CD4-positive, alpha-beta T cell treated with Interleukin-6 for 4 hours (primary cell): Measurements from ENCODE around the gene EXO5.
"Not testable (repeated sequence)": the region's sequence is repeated elsewhere in the genome, so short reads cannot be mapped to it uniquely, and the experiment has no call there.

Source experiments
- DNase-seq: peaks from one replicate; pipeline ENCODE4 v3.0.0-alpha.2; 2020; ENCODE audit warnings: mixed read lengths

The EXO5 gene

GRCh38 chr1:40554807-40555206, 46.2 kb downstream of the EXO5 start:
- DNase-seq = not testable (repeated sequence)

- DNase-seq = no peak
Observed at GRCh38 chr1:40556121-40556520, 47.6 kb downstream of the EXO5 start.

GRCh38 chr1:40558241-40558640, 49.7 kb downstream of the EXO5 start:
- DNase-seq = not testable (repeated sequence)

- DNase-seq = no peak
Observed at GRCh38 chr1:40562185-40562584, 53.6 kb downstream of the EXO5 start.

- DNase-seq = no peak
Observed at GRCh38 chr1:40563266-40563665, 54.7 kb downstream of the EXO5 start.

GRCh38 chr1:40564506-40564905, 55.9 kb downstream of the EXO5 start:
- DNase-seq = no peak

- no peak for DNase-seq
Observed at GRCh38 chr1:40564913-40565312, 56.3 kb downstream of the EXO5 start.
